NB4 (cell line): ENCODE measurements around the gene TBC1D9.

Source experiments
- DNase-seq: peaks from one replicate; pipeline ENCODE4 v3.0.0; 2010; ENCODE audit warnings: low read depth
- H3K4me3 ChIP-seq: one replicate; pipeline ENCODE4 v1.5.1; 2011; ENCODE audit warnings: mild to moderate bottlenecking, low read depth, low read length, moderate library complexity
- CTCF ChIP-seq: IDR thresholded peaks from one replicate; pipeline ENCODE4 v1.5.1; 2012; ENCODE audit warnings: low read depth, low read length
- MAX ChIP-seq: IDR thresholded peaks from 2 replicates; pipeline ENCODE4 v1.6.1; 2011; ENCODE audit warnings: low read depth, low read length
- MYC ChIP-seq: IDR thresholded peaks from 2 replicates; pipeline ENCODE4 v1.6.1; 2011; ENCODE audit warnings: low read depth, low read length
- POLR2A ChIP-seq: IDR thresholded peaks from 2 replicates; pipeline ENCODE4 v1.6.1; 2011; ENCODE audit warnings: mild to moderate bottlenecking; ENCODE audit not compliant: insufficient read length; ENCODE audit errors: extremely low read depth

TBC1D9 gene

GRCh38 chr4:140756319-140757231 is at the start of gene TBC1D9:
Gene TBC1D9, minus strand, starts transcription at chr4:140756385. Its CDS starts 340 bp downstream, at chr4:140756045.
- TF ChIP-seq MAX (no peak), CTCF (no peak), POLR2A (no peak), MYC (no peak)

GRCh38 chr4:140805293-140805692 is 49.1 kb upstream of the TBC1D9 start:
- no peak overlapping the region for H3K4me3 ChIP-seq
- TF ChIP-seq MAX (no peak), POLR2A (no peak)
- DNase-seq, result no peak

More at GRCh38 chr4:140756319-140757231, at the start of gene TBC1D9:
- H3K4me3 ChIP-seq, result no peak within 1 kb of the TSS
- DNase-seq, result peak; percentile 12

- H3K4me3 ChIP-seq, result no peak overlapping the region
- TF ChIP-seq MAX (no peak), POLR2A (no peak), MYC (no peak), CTCF (no peak)
- DNase-seq, result no peak
Observed at GRCh38 chr4:140802591-140802990, 46.4 kb upstream of the TBC1D9 start.

- no peak for TF ChIP-seq CTCF
- no peak for TF ChIP-seq POLR2A
- no peak for TF ChIP-seq MAX
- TF ChIP-seq MYC, result no peak
- DNase-seq, result no peak
- H3K4me3 ChIP-seq, result no peak overlapping the region
Observed at GRCh38 chr4:140800666-140801065, 44.5 kb upstream of the TBC1D9 start.

GRCh38 chr4:140799686-140800225 is 43.6 kb upstream of the TBC1D9 start:
- no peak for DNase-seq
- H3K4me3 ChIP-seq, result no peak overlapping the region

More at GRCh38 chr4:140799686-140800225, 43.6 kb upstream of the TBC1D9 start:
- no peak for TF ChIP-seq MYC
- no peak for TF ChIP-seq MAX
- no peak for TF ChIP-seq POLR2A
- TF ChIP-seq CTCF, result no peak
